HUES6 (cell line): ENCODE results near the gene MMRN1.

Experiments
- H3K27ac ChIP-seq: 2 replicates; pipeline ENCODE4 v1.7.0; 2013; ENCODE audit warnings: low read depth, mild to moderate bottlenecking, low read length, inconsistent platforms
- H3K27me3 ChIP-seq: 2 replicates; pipeline ENCODE4 v1.6.1; 2013; ENCODE audit warnings: low read length; ENCODE audit not compliant: control insufficient read depth, insufficient read depth
- H3K36me3 ChIP-seq: 2 replicates; pipeline ENCODE4 v1.6.1; 2013; ENCODE audit warnings: low read length; ENCODE audit not compliant: control insufficient read depth, insufficient read depth
- H3K4me1 ChIP-seq: 2 replicates; pipeline ENCODE4 v1.6.1; 2013; ENCODE audit warnings: low read length; ENCODE audit not compliant: control insufficient read depth, insufficient read depth
- H3K4me3 ChIP-seq: 2 replicates; pipeline ENCODE4 v1.5.1; 2013; ENCODE audit warnings: low read depth, low read length
- H3K9ac ChIP-seq: one replicate; pipeline ENCODE4 v1.6.1; 2013; ENCODE audit warnings: mild to moderate bottlenecking, low read length
- H3K9me3 ChIP-seq: 2 replicates; pipeline ENCODE4 v1.6.1; 2013; ENCODE audit warnings: low read depth, low read length; ENCODE audit not compliant: control insufficient read depth, insufficient read depth

MMRN1 gene

GRCh38 chr4:89954906-89955695 lies 60.4 kb downstream of the MMRN1 start:
- no peaks in the 10 kb centered on the region for H3K36me3 ChIP-seq
- no peak overlapping the region for H3K9ac ChIP-seq
- H3K4me1 ChIP-seq: peaks cover 20% of the 10 kb centered on the region
- no peak overlapping the region for H3K27ac ChIP-seq
- no peak overlapping the region for H3K4me3 ChIP-seq
- H3K27me3 ChIP-seq: no peaks in the 10 kb centered on the region
- no peaks in the 10 kb centered on the region for H3K9me3 ChIP-seq

GRCh38 chr4:89957046-89957926 lies 62.6 kb downstream of the MMRN1 start:
- Histone ChIP-seq H3K9me3 (no peaks in the 10 kb centered on the region), H3K27me3 (no peaks in the 10 kb centered on the region), H3K4me3 (no peak overlapping the region), H3K9ac (no peak overlapping the region), H3K4me1 (peaks cover 21% of the 10 kb centered on the region), H3K27ac (no peak overlapping the region), H3K36me3 (no peaks in the 10 kb centered on the region)

DNA sequence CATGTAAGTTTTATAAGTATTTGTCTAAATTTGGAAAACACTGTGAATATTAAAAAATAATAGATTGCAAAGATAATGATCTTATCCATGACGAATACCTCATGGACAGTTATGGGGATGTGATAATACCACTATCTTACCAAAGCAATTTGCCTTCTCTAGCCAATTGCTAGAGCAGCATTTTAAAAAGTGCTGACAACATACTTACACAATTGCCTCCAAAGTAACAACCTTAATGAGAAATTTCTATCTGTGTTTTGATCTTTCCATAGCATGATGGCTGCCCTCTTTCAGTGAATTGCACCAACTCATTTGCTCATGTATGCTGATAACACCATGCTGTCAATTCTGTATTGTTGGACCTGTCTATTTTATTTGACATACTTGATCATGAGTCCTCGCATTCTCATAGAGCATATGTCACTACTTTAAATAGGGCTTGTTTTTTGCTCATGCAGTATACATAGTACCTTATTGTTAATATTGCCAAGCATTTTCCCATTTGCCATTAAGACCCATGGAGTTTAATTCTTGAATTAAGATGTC lies 87.2 kb downstream of the MMRN1 start:
- Histone ChIP-seq H3K4me1 (no peaks in the 10 kb centered on the region), H3K4me3 (no peak overlapping the region), H3K27me3 (no peaks in the 10 kb centered on the region)

GRCh38 chr4:89988268-89988667 lies 93.6 kb downstream of the MMRN1 start:
- no peaks in the 10 kb centered on the region; the same call in 1 of the 2 replicates for H3K9me3 ChIP-seq
- H3K4me1 ChIP-seq: no peaks in the 10 kb centered on the region
- H3K36me3 ChIP-seq: no peaks in the 10 kb centered on the region
- H3K9ac ChIP-seq: no peak overlapping the region
- H3K4me3 ChIP-seq: no peak overlapping the region
- H3K27ac ChIP-seq: no peak overlapping the region
- H3K27me3 ChIP-seq: no peaks in the 10 kb centered on the region

More for the DNA sequence above, 87.2 kb downstream of the MMRN1 start:
- no peaks in the 10 kb centered on the region for H3K36me3 ChIP-seq
- H3K9me3 ChIP-seq: no peaks in the 10 kb centered on the region
- no peak overlapping the region for H3K9ac ChIP-seq
- H3K27ac ChIP-seq: no peak overlapping the region

GRCh38 chr4:89992744-89993143 lies 98.1 kb downstream of the MMRN1 start:
- H3K9me3 ChIP-seq: no peaks in the 10 kb centered on the region; the same call in 1 of the 2 replicates
- peaks cover 7% of the 10 kb centered on the region; the same call in 1 of the 2 replicates for H3K4me1 ChIP-seq
- no peak overlapping the region for H3K27ac ChIP-seq
- H3K36me3 ChIP-seq: no peaks in the 10 kb centered on the region
- H3K27me3 ChIP-seq: no peaks in the 10 kb centered on the region
- no peak overlapping the region for H3K9ac ChIP-seq
- no peak overlapping the region for H3K4me3 ChIP-seq

GRCh38 chr4:89994176-89994873 lies 99.7 kb downstream of the MMRN1 start:
- H3K36me3 ChIP-seq: no peaks in the 10 kb centered on the region
- no peak overlapping the region for H3K27ac ChIP-seq

DNA sequence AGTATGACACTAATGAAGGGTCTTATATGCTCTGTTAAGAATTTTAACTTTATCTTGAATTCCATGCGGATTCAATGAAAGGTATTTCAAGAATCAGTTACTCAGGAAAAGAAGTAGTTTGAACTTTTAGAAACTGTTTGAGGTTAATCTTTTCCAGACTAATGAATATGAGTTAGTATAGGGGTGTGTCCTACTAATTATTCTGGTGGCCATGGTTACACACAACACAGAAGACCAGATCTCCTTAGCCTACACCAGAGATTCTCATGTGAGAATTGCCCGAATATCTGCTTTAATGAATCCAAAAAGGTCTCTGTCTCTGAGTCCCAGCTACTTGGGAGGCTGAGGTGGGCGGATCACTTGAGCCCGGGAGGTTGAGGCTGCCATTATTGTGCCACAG lies 100.4 kb downstream of the MMRN1 start:
- H3K27ac ChIP-seq: no peak overlapping the region

More at GRCh38 chr4:89994176-89994873, 99.7 kb downstream of the MMRN1 start:
- H3K4me3 ChIP-seq: no peak overlapping the region
- no peaks in the 10 kb centered on the region for H3K9me3 ChIP-seq
- H3K27me3 ChIP-seq: no peaks in the 10 kb centered on the region
- peaks cover 11% of the 10 kb centered on the region; the same call in 1 of the 2 replicates for H3K4me1 ChIP-seq
- H3K9ac ChIP-seq: no peak overlapping the region

GRCh38 chr4:89995814-89996213 lies 101.2 kb downstream of the MMRN1 start:
- H3K4me3 ChIP-seq: no peak overlapping the region
- H3K9ac ChIP-seq: no peak overlapping the region
- H3K9me3 ChIP-seq: no peaks in the 10 kb centered on the region
- no peaks in the 10 kb centered on the region for H3K36me3 ChIP-seq
- H3K4me1 ChIP-seq: peaks cover 11% of the 10 kb centered on the region; the same call in 1 of the 2 replicates
- H3K27ac ChIP-seq: no peak overlapping the region
- no peaks in the 10 kb centered on the region for H3K27me3 ChIP-seq

More for the DNA sequence above, 100.4 kb downstream of the MMRN1 start:
- Histone ChIP-seq H3K36me3 (no peaks in the 10 kb centered on the region), H3K4me1 (peaks cover 11% of the 10 kb centered on the region; the same call in 1 of the 2 replicates), H3K27me3 (no peaks in the 10 kb centered on the region), H3K9ac (no peak overlapping the region), H3K9me3 (no peaks in the 10 kb centered on the region), H3K4me3 (no peak overlapping the region)

- Histone ChIP-seq H3K4me3 (no peak overlapping the region), H3K27me3 (no peaks in the 10 kb centered on the region), H3K9ac (no peak overlapping the region), H3K9me3 (no peaks in the 10 kb centered on the region), H3K27ac (no peak overlapping the region), H3K4me1 (peaks cover 11% of the 10 kb centered on the region; the same call in 1 of the 2 replicates), H3K36me3 (no peaks in the 10 kb centered on the region)
Measured at GRCh38 chr4:89997171-89997704, 102.6 kb downstream of the MMRN1 start.

- Histone ChIP-seq H3K9ac (no peak overlapping the region), H3K27ac (no peak overlapping the region), H3K36me3 (no peaks in the 10 kb centered on the region), H3K4me1 (peaks cover 17% of the 10 kb centered on the region; the same call in 1 of the 2 replicates), H3K27me3 (no peaks in the 10 kb centered on the region), H3K9me3 (no peaks in the 10 kb centered on the region), H3K4me3 (no peak overlapping the region)
Measured at GRCh38 chr4:89998469-89999011, 103.9 kb downstream of the MMRN1 start.
